ENCODE measurements around the gene CHST7. TPM values are rescaled to one million over a fixed set of nuclear protein-coding genes. Genes with fewer than 3 reads are reported as not detected.
A peak's percentile ranks its signal among the peaks of the same experiment; 100 is the strongest.

Gene CHST7
- total RNA-seq, 2 donors from 2014 or later = 2.0 to 2.9 TPM

DNA sequence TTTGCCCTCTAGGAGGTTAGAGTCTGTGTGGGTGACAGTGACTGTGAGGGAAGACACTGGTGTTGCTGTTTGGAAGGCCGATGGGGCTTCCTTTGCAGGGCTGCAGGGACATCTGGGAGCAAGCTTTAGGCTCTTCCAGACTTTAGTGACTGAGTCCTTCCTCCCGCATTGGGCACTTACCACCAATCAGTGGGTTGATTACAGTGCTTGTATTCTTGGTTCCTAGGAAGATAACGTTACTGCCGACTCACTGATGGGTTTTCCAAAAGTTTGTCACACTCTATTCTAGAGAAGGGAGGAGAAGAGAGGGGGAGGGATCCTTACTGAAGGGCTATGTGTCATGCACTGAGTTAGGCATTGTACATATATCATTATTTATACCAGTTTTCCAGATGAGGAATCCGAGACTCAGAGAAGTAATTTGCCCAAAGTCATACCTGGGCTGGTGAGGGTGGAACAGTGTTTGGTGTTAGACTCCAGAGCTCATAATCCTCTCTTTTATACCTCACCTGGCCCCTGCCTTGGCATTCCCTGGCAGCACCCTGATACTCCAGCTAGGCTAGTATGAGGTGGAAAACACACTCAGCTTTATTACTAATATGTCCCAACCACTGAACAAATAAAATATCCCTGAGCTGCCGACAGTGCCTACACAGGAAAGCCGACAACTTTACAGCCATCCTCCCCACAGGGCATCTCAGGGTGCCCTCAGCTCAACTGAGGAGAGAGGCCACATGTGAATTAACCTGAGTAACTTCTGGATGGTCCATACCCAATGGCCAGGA, 3.8 kb downstream of the CHST7 start:
- H3K9me3 Mint-ChIP-seq = no peaks in the 10 kb centered on the region
- peaks cover 0 to 3% of the 10 kb centered on the region in 2 donors for H3K27me3 Mint-ChIP-seq
- peaks cover 11 to 14% of the 10 kb centered on the region in 2 donors for H3K4me1 Mint-ChIP-seq (ENCODE audit: low read depth in 2 of 2)
- no peak overlapping the region for H3K4me3 Mint-ChIP-seq
- H3K27ac Mint-ChIP-seq = no peak overlapping the region
- no peaks in the 10 kb centered on the region for H3K36me3 Mint-ChIP-seq
- DNase-seq (ENCODE audit: low spot score) (no peak), ATAC-seq (no peak)

- peaks cover 0 to 3% of the 10 kb centered on the region in 2 donors for H3K27me3 Mint-ChIP-seq
- no peak for ATAC-seq
Observed at GRCh38 chrX:46579250-46579649, 5.7 kb downstream of the CHST7 start.

DNA sequence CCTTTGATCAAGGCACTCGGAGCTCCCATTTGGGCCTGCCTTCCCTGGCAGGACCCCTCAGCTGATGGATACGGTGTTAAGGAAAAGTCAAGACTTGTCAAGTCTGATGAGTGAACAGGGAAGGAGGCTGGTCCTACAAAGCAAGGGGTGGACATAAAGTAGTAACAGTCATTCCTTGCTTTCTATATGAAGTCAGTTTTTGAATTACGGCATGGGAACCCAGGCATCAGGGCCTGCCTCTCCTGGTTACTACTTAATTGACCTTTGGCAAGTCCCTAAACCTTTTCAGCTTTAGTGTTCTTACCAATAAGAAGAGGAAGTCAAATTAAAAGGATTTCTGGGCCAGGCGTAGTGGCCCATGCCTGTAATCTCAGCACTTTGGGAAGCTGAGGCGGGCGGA, 7.0 kb downstream of the CHST7 start:
- Mint-ChIP-seq H3K27me3 (peaks cover 0 to 3% of the 10 kb centered on the region in 2 donors), H3K4me3 (no peak overlapping the region), H3K36me3 (no peaks in the 10 kb centered on the region), H3K4me1 (ENCODE audit: low read depth in 2 of 2) (peaks cover 4 to 7% of the 10 kb centered on the region in 2 donors), H3K9me3 (no peaks in the 10 kb centered on the region), H3K27ac (no peak overlapping the region)
- no peak for ATAC-seq
- no peak for DNase-seq (ENCODE audit: low spot score)

More at GRCh38 chrX:46579250-46579649, 5.7 kb downstream of the CHST7 start:
- Mint-ChIP-seq H3K9me3 (no peaks in the 10 kb centered on the region), H3K4me1 (ENCODE audit: low read depth in 2 of 2) (peaks cover 4 to 7% of the 10 kb centered on the region in 2 donors), H3K4me3 (no peak overlapping the region), H3K27ac (no peak overlapping the region), H3K36me3 (no peaks in the 10 kb centered on the region)
- DNase-seq (ENCODE audit: low spot score) = no peak

DNA sequence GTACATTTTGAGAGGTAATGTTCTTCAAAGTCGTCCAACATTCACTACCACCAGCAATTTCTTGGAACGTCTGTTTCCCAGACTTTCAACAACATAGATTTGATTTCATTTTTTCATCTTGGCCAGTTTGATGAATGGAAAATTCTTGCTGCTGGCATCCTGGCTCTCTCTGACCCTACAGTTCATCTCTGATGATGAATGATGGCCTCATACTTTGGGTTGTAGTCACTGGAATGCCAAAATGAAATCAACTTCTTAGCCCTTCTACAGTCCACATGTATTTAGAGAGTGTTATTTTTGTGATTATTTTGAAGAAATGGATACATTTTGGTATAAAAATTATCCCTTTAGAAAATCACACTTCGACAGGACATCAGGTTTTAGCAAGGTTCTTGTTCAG, 8.8 kb downstream of the CHST7 start:
- Mint-ChIP-seq H3K27me3 (no peaks in the 10 kb centered on the region), H3K4me1 (ENCODE audit: low read depth in 2 of 2) (peaks cover 5 to 6% of the 10 kb centered on the region in 2 donors), H3K27ac (no peak overlapping the region), H3K4me3 (no peak overlapping the region), H3K9me3 (no peaks in the 10 kb centered on the region), H3K36me3 (no peaks in the 10 kb centered on the region)
- DNase-seq (ENCODE audit: low spot score) = no peak
- no peak for ATAC-seq

GRCh38 chrX:46582966-46583365, 9.4 kb downstream of the CHST7 start:
- H3K9me3 Mint-ChIP-seq = no peaks in the 10 kb centered on the region
- H3K36me3 Mint-ChIP-seq = no peaks in the 10 kb centered on the region
- peaks cover 8 to 9% of the 10 kb centered on the region in 2 donors for H3K4me1 Mint-ChIP-seq (ENCODE audit: low read depth in 2 of 2)
- H3K4me3 Mint-ChIP-seq = no peak overlapping the region
- no peaks in the 10 kb centered on the region for H3K27me3 Mint-ChIP-seq
- no peak overlapping the region for H3K27ac Mint-ChIP-seq
- DNase-seq (ENCODE audit: low spot score) (no peak), ATAC-seq (no peak)

- H3K4me1 Mint-ChIP-seq (ENCODE audit: low read depth in 2 of 2) = peaks cover 14% of the 10 kb centered on the region in 2 donors
Observed at GRCh38 chrX:46584736-46585135, 11.2 kb downstream of the CHST7 start.

GRCh38 chrX:46587158-46587557, 13.6 kb downstream of the CHST7 start:
- ATAC-seq (peak; percentile 68 to 80), DNase-seq (ENCODE audit: low spot score) (no peak)
- Mint-ChIP-seq H3K27me3 (peaks cover 0 to 1% of the 10 kb centered on the region in 2 donors), H3K36me3 (no peaks in the 10 kb centered on the region), H3K4me1 (ENCODE audit: low read depth in 2 of 2) (peaks cover 14% of the 10 kb centered on the region in 2 donors), H3K9me3 (no peaks in the 10 kb centered on the region), H3K4me3 (peak overlapping the region; percentile 38), H3K27ac (peak overlapping the region; percentile 43 to 78)

More at GRCh38 chrX:46584736-46585135, 11.2 kb downstream of the CHST7 start:
- no peak for DNase-seq (ENCODE audit: low spot score)
- no peak overlapping the region for H3K4me3 Mint-ChIP-seq
- H3K27ac Mint-ChIP-seq = no peak overlapping the region
- no peaks in the 10 kb centered on the region for H3K27me3 Mint-ChIP-seq
- H3K36me3 Mint-ChIP-seq = no peaks in the 10 kb centered on the region
- no peak for ATAC-seq
- H3K9me3 Mint-ChIP-seq = no peaks in the 10 kb centered on the region

DNA sequence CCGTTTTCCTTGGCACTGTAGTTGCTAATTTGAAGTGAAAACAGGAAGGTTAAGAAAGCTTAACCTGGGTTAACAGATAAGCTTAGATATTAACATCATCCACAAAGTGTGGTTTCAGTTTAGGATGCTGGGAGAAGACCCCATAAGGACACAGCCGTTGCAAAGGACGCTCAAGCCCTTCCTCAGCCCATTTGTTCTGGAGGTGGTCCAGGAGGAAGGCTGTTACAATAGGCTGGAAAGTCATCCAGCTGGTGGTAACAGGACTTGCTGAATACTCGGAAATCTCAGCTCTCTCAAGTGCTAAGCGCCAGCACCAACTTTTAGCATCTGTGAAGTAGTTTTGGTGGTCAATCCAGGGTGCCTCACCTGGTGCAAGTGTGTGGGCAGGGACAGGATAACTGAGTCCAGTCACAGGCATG, 14.2 kb downstream of the CHST7 start:
- Mint-ChIP-seq H3K27ac (peak overlapping the region in 1 of 2 donors; percentile 43), H3K4me3 (peak overlapping the region; percentile 48), H3K36me3 (no peaks in the 10 kb centered on the region), H3K4me1 (ENCODE audit: low read depth in 2 of 2) (peaks cover 14% of the 10 kb centered on the region in 2 donors), H3K9me3 (no peaks in the 10 kb centered on the region), H3K27me3 (peaks cover 0 to 5% of the 10 kb centered on the region in 2 donors)
- DNase-seq (ENCODE audit: low spot score) (no peak), ATAC-seq (no peak)

DNA sequence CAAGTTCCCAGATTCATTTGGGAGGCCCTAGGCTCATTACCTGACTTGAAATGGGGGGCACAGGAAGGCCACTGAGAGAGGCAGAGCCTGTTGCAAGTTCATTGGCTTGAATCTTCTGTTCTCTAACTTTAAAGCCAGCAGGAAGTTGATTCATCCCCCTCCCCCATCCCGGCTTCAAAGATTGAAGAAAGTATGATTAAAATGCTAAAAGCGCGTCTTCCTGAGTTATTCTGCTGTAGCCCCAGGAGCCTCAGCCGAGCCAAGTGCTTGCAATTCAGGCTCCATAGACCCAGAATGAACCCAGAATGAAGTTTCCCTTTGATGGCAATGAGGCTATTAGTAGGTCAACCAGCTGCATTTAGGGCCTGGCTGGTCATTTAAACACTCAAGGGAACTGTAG, 14.7 kb downstream of the CHST7 start:
- no peak for DNase-seq (ENCODE audit: low spot score)
- Mint-ChIP-seq H3K9me3 (no peaks in the 10 kb centered on the region), H3K36me3 (no peaks in the 10 kb centered on the region), H3K4me3 (peak overlapping the region; percentile 48), H3K4me1 (ENCODE audit: low read depth in 2 of 2) (peaks cover 14% of the 10 kb centered on the region in 2 donors), H3K27me3 (peaks cover 0 to 5% of the 10 kb centered on the region in 2 donors), H3K27ac (peak overlapping the region in 1 of 2 donors; percentile 43)
- ATAC-seq = no peak

GRCh38 chrX:46589977-46590723, 16.6 kb downstream of the CHST7 start:
- H3K4me1 Mint-ChIP-seq (ENCODE audit: low read depth in 2 of 2) = peaks cover 14% of the 10 kb centered on the region in 2 donors

DNA sequence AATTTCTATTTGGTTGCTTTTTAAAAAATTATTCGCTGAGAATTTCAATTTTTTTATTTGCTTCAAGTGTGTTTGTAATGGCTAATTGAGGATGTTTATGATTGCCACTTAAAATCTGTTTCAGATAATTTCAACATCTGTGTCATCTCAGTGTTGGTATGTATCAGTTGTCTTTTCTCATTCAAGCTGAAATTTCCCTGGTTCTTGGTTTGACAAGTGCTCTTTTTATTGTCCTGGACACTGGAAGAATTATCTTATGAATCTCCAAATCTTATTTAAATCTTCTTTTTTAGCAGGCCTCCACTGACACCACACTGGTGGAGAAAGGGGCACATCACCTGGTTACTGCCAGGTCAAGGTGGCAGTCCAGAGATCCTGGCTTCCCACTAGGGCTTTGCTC, 21.5 kb downstream of the CHST7 start:
- no peaks in the 10 kb centered on the region for H3K9me3 Mint-ChIP-seq
- peaks cover 0 to 12% of the 10 kb centered on the region in 2 donors for H3K27me3 Mint-ChIP-seq
- no peaks in the 10 kb centered on the region for H3K36me3 Mint-ChIP-seq
- ATAC-seq (no peak), DNase-seq (ENCODE audit: low spot score) (no peak)
- peaks cover 0 to 2% of the 10 kb centered on the region in 2 donors for H3K4me1 Mint-ChIP-seq (ENCODE audit: low read depth in 2 of 2)
- no peak overlapping the region for H3K4me3 Mint-ChIP-seq
- no peak overlapping the region for H3K27ac Mint-ChIP-seq

More at GRCh38 chrX:46589977-46590723, 16.6 kb downstream of the CHST7 start:
- Mint-ChIP-seq H3K27ac (no peak overlapping the region), H3K36me3 (no peaks in the 10 kb centered on the region), H3K4me3 (no peak overlapping the region), H3K9me3 (no peaks in the 10 kb centered on the region), H3K27me3 (peaks cover 0 to 7% of the 10 kb centered on the region in 2 donors)
- ATAC-seq (no peak), DNase-seq (ENCODE audit: low spot score) (no peak)

GRCh38 chrX:46597208-46597607, 23.6 kb downstream of the CHST7 start:
- H3K27ac Mint-ChIP-seq = no peak overlapping the region
- no peaks in the 10 kb centered on the region for H3K9me3 Mint-ChIP-seq
- DNase-seq (ENCODE audit: low spot score) = no peak
- no peak for ATAC-seq
- H3K36me3 Mint-ChIP-seq = no peaks in the 10 kb centered on the region
- peaks cover 0 to 2% of the 10 kb centered on the region in 2 donors for H3K4me1 Mint-ChIP-seq (ENCODE audit: low read depth in 2 of 2)
- H3K4me3 Mint-ChIP-seq = no peak overlapping the region
- peaks cover 0 to 14% of the 10 kb centered on the region in 2 donors for H3K27me3 Mint-ChIP-seq

- H3K4me3 Mint-ChIP-seq = no peak overlapping the region
- no peaks in the 10 kb centered on the region for H3K9me3 Mint-ChIP-seq
- DNase-seq (ENCODE audit: low spot score) = no peak
- H3K27me3 Mint-ChIP-seq = peaks cover 0 to 11% of the 10 kb centered on the region in 2 donors
- ATAC-seq = no peak
- H3K27ac Mint-ChIP-seq = no peak overlapping the region
- no peaks in the 10 kb centered on the region for H3K36me3 Mint-ChIP-seq
- peaks cover 0 to 2% of the 10 kb centered on the region in 2 donors for H3K4me1 Mint-ChIP-seq (ENCODE audit: low read depth in 2 of 2)
Observed at GRCh38 chrX:46597771-46598170, 24.2 kb downstream of the CHST7 start.

DNA sequence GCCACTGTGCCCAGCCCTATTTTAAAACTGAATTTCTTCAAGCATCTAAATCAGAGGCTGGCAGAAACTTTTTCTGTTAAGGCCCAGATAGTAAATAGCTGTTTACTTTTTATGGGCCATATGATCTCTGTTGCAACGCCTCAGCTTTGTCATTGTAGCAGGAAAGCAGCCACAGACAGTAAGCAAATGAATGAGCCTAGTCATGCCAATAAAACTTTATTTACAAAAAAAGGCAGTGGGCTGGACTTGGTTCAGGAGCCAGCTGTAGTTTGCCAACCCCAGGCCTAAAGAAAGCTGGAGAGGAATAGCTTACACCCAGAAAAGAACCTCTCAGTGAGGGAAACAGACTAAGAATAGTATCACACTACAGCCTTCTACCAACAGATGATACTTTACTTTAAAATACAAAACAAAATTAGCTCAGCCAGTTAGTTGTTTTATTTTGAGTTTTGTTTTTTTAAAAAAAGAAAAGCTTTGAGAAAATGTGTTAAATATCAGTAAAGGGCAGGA, 25.5 kb downstream of the CHST7 start:
- Mint-ChIP-seq H3K36me3 (no peaks in the 10 kb centered on the region), H3K4me3 (no peak overlapping the region), H3K27ac (no peak overlapping the region), H3K4me1 (ENCODE audit: low read depth in 2 of 2) (peaks cover 0 to 2% of the 10 kb centered on the region in 2 donors), H3K27me3 (peaks cover 0 to 9% of the 10 kb centered on the region in 2 donors), H3K9me3 (no peaks in the 10 kb centered on the region)
- no peak for DNase-seq (ENCODE audit: low spot score)
- ATAC-seq = no peak

Data from natural killer cell treated with Interleukin-12 subunit alpha and Interleukin-12 subunit beta and Interleukin-15 and Interleukin-18, amount 100 ng/mL, for 72 hours (primary cell).